Measurements from ENCODE around the gene PIK3R1.
"Not testable (repeated sequence)": the region's sequence is repeated elsewhere in the genome, so short reads cannot be mapped to it uniquely, and the experiment has no call there.

Gene PIK3R1

GRCh38 chr5:68230285-68230684 lies 14.7 kb downstream of the PIK3R1 start:
- no peak overlapping the region for H3K27ac Mint-ChIP-seq

GRCh38 chr5:68231414-68232076 lies 16.0 kb downstream of the PIK3R1 start:
- Mint-ChIP-seq H3K9me3 (no peaks in the 10 kb centered on the region), H3K27ac (peak overlapping the region; percentile 36), H3K4me1 (peaks cover 59% of the 10 kb centered on the region), H3K36me3 (peaks cover 41% of the 10 kb centered on the region), H3K4me3 (no peak overlapping the region)
- DNase-seq (ENCODE audit: low spot score in 2 of 2) (no peak), ATAC-seq (no peak)

More at GRCh38 chr5:68230285-68230684, 14.7 kb downstream of the PIK3R1 start:
- Mint-ChIP-seq H3K4me3 (no peak overlapping the region), H3K4me1 (peaks cover 71% of the 10 kb centered on the region), H3K9me3 (no peaks in the 10 kb centered on the region), H3K36me3 (peaks cover 41% of the 10 kb centered on the region)
- ATAC-seq, result no peak
- DNase-seq (ENCODE audit: low spot score in 2 of 2), result no peak

- no peak for DNase-seq (ENCODE audit: low spot score in 2 of 2)
- Mint-ChIP-seq H3K9me3 (no peaks in the 10 kb centered on the region), H3K4me1 (peaks cover 58% of the 10 kb centered on the region), H3K4me3 (no peak overlapping the region), H3K27ac (peak overlapping the region; percentile 36), H3K36me3 (peaks cover 38% of the 10 kb centered on the region)
- no peak for ATAC-seq
Measured at GRCh38 chr5:68232277-68232676, 16.7 kb downstream of the PIK3R1 start.

GRCh38 chr5:68233075-68233474 lies 17.5 kb downstream of the PIK3R1 start:
- Mint-ChIP-seq H3K9me3 (no peaks in the 10 kb centered on the region), H3K27ac (peak overlapping the region; percentile 26), H3K36me3 (peaks cover 31% of the 10 kb centered on the region), H3K4me3 (no peak overlapping the region), H3K4me1 (peaks cover 59% of the 10 kb centered on the region)
- DNase-seq (ENCODE audit: low spot score in 2 of 2) (no peak), ATAC-seq (no peak)

GRCh38 chr5:68235229-68235628 lies 19.7 kb downstream of the PIK3R1 start:
- not testable (repeated sequence) for H3K27ac Mint-ChIP-seq; H3K4me3 Mint-ChIP-seq; H3K9me3 Mint-ChIP-seq; ATAC-seq; DNase-seq (ENCODE audit: low spot score in 2 of 2)
- Mint-ChIP-seq H3K36me3 (peaks cover 18% of the 10 kb centered on the region), H3K4me1 (peaks cover 62% of the 10 kb centered on the region)

GRCh38 chr5:68237715-68238114 lies 22.2 kb downstream of the PIK3R1 start:
- Mint-ChIP-seq H3K4me3 (no peak overlapping the region), H3K9me3 (no peaks in the 10 kb centered on the region), H3K27ac (peak overlapping the region; percentile 15), H3K4me1 (peaks cover 68% of the 10 kb centered on the region), H3K36me3 (peaks cover 27% of the 10 kb centered on the region)
- no peak for DNase-seq (ENCODE audit: low spot score in 2 of 2)
- ATAC-seq, result no peak

- Mint-ChIP-seq H3K9me3 (no peaks in the 10 kb centered on the region), H3K4me1 (peaks cover 67% of the 10 kb centered on the region), H3K4me3 (peak overlapping the region; percentile 53), H3K36me3 (peaks cover 27% of the 10 kb centered on the region), H3K27ac (peak overlapping the region; percentile 60)
- ATAC-seq, result peak; percentile 100
- peak; percentile 55 to 83 for DNase-seq (ENCODE audit: low spot score in 2 of 2)
Measured at GRCh38 chr5:68239487-68239886, 23.9 kb downstream of the PIK3R1 start.

- peak overlapping the region; percentile 69 for H3K27ac Mint-ChIP-seq
- no peaks in the 10 kb centered on the region for H3K9me3 Mint-ChIP-seq
- ATAC-seq (peak; percentile 44), DNase-seq (ENCODE audit: low spot score in 2 of 2) (no peak)
- peaks cover 69% of the 10 kb centered on the region for H3K4me1 Mint-ChIP-seq
- peaks cover 27% of the 10 kb centered on the region for H3K36me3 Mint-ChIP-seq
- peak overlapping the region; percentile 53 for H3K4me3 Mint-ChIP-seq
Measured at GRCh38 chr5:68240202-68240601, 24.6 kb downstream of the PIK3R1 start.

- no peaks in the 10 kb centered on the region for H3K9me3 Mint-ChIP-seq
- H3K4me3 Mint-ChIP-seq, result peak overlapping the region; percentile 53
- DNase-seq (ENCODE audit: low spot score in 2 of 2), result no peak
- peak overlapping the region; percentile 69 for H3K27ac Mint-ChIP-seq
- H3K4me1 Mint-ChIP-seq, result peaks cover 69% of the 10 kb centered on the region
- peaks cover 22% of the 10 kb centered on the region for H3K36me3 Mint-ChIP-seq
- no peak for ATAC-seq
Measured at GRCh38 chr5:68240771-68241170, 25.2 kb downstream of the PIK3R1 start.

GRCh38 chr5:68242743-68243142 lies 27.2 kb downstream of the PIK3R1 start:
- ATAC-seq (no peak), DNase-seq (ENCODE audit: low spot score in 2 of 2) (no peak)
- H3K4me3 Mint-ChIP-seq, result no peak overlapping the region
- no peaks in the 10 kb centered on the region for H3K9me3 Mint-ChIP-seq
- H3K36me3 Mint-ChIP-seq, result peaks cover 9% of the 10 kb centered on the region
- H3K27ac Mint-ChIP-seq, result peak overlapping the region; percentile 81
- H3K4me1 Mint-ChIP-seq, result peaks cover 68% of the 10 kb centered on the region

- peaks cover 63% of the 10 kb centered on the region for H3K4me1 Mint-ChIP-seq
- peak overlapping the region; percentile 33 for H3K4me3 Mint-ChIP-seq
- H3K36me3 Mint-ChIP-seq, result peaks cover 9% of the 10 kb centered on the region
- no peak for DNase-seq (ENCODE audit: low spot score in 2 of 2)
- H3K27ac Mint-ChIP-seq, result peak overlapping the region; percentile 81
- H3K9me3 Mint-ChIP-seq, result no peaks in the 10 kb centered on the region
- no peak for ATAC-seq
Measured at GRCh38 chr5:68243251-68243650, 27.7 kb downstream of the PIK3R1 start.

- no peak for DNase-seq (ENCODE audit: low spot score in 2 of 2)
- peaks cover 9% of the 10 kb centered on the region for H3K36me3 Mint-ChIP-seq
- peak overlapping the region; percentile 81 for H3K27ac Mint-ChIP-seq
- peaks cover 63% of the 10 kb centered on the region for H3K4me1 Mint-ChIP-seq
- no peak for ATAC-seq
- H3K9me3 Mint-ChIP-seq, result no peaks in the 10 kb centered on the region
- H3K4me3 Mint-ChIP-seq, result peak overlapping the region; percentile 33
Measured at GRCh38 chr5:68243681-68244080, 28.1 kb downstream of the PIK3R1 start.

GRCh38 chr5:68245319-68245718 lies 29.8 kb downstream of the PIK3R1 start:
- H3K27ac Mint-ChIP-seq, result no peak overlapping the region
- peaks cover 9% of the 10 kb centered on the region for H3K36me3 Mint-ChIP-seq
- peaks cover 67% of the 10 kb centered on the region for H3K4me1 Mint-ChIP-seq
- no peak for ATAC-seq
- no peak overlapping the region for H3K4me3 Mint-ChIP-seq
- no peak for DNase-seq (ENCODE audit: low spot score in 2 of 2)
- H3K9me3 Mint-ChIP-seq, result no peaks in the 10 kb centered on the region

GRCh38 chr5:68246802-68247201 lies 31.2 kb downstream of the PIK3R1 start:
- Mint-ChIP-seq H3K4me3 (no peak overlapping the region), H3K9me3 (no peaks in the 10 kb centered on the region), H3K27ac (no peak overlapping the region), H3K36me3 (no peaks in the 10 kb centered on the region), H3K4me1 (peaks cover 67% of the 10 kb centered on the region)
- ATAC-seq, result no peak
- no peak for DNase-seq (ENCODE audit: low spot score in 2 of 2)

GRCh38 chr5:68247627-68248026 lies 32.1 kb downstream of the PIK3R1 start:
- Mint-ChIP-seq H3K36me3 (no peaks in the 10 kb centered on the region), H3K4me3 (no peak overlapping the region), H3K4me1 (peaks cover 66% of the 10 kb centered on the region), H3K27ac (no peak overlapping the region), H3K9me3 (no peaks in the 10 kb centered on the region)
- ATAC-seq (no peak), DNase-seq (ENCODE audit: low spot score in 2 of 2) (no peak)

- H3K36me3 Mint-ChIP-seq, result no peaks in the 10 kb centered on the region
- H3K9me3 Mint-ChIP-seq, result no peaks in the 10 kb centered on the region
- no peak overlapping the region for H3K4me3 Mint-ChIP-seq
- peaks cover 55% of the 10 kb centered on the region for H3K4me1 Mint-ChIP-seq
- ATAC-seq, result no peak
- H3K27ac Mint-ChIP-seq, result peak overlapping the region; percentile 72
- DNase-seq (ENCODE audit: low spot score in 2 of 2), result no peak
Measured at GRCh38 chr5:68248896-68249295, 33.3 kb downstream of the PIK3R1 start.

Measured in stimulated activated effector memory CD8-positive, alpha-beta T cell treated with anti-CD3 and anti-CD28 coated beads, Interleukin-12 subunit alpha, Interleukin-12 subunit beta, amount 100 ng/mL, for 72 hours (primary cell).